Limb (tissue), 2 donors: ENCODE data around the gene ABCC9.
A peak's percentile ranks its signal among the peaks of the same experiment; 100 is the strongest.

Experiments
- DNase-seq, 2 donors: peaks; one replicate each; pipeline ENCODE4 v3.0.0-alpha.2; 2016; ENCODE audit errors: extremely low spot score in 2 of 2

The ABCC9 gene

DNA sequence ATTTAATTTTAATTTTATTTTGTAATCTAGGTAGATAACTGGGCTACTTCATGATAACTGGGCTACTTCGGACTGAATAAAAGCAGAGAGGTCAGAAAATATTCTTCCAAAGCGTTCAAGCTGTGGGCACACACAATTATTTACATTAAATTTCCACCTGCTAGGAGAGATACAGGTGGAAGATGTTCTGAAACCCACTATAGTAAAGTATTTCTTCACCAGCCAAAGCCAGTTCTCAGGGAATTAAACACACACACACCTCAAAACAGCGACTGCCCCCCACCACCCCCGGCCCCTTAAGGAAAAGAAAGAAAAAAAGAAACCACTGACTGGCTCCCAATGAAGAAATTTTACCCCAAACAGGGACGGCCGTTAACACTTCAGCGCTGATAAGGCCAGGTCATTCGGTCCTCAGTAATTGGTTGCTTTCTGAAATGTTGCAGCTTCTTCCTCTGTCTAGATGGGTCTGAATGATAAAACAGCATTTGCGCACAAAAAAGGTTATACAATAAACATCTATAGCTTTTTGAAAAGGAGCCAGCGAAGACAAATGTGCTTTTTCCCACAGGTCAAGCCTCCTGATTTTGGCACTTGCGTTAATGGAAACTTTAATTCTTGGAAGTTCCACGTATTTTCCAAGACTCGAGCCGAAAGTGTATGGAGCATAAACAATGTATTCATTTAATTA lies 165.9 kb downstream of the ABCC9 start:
- DNase-seq: peak in 1 of 2 donors; percentile 32

DNA sequence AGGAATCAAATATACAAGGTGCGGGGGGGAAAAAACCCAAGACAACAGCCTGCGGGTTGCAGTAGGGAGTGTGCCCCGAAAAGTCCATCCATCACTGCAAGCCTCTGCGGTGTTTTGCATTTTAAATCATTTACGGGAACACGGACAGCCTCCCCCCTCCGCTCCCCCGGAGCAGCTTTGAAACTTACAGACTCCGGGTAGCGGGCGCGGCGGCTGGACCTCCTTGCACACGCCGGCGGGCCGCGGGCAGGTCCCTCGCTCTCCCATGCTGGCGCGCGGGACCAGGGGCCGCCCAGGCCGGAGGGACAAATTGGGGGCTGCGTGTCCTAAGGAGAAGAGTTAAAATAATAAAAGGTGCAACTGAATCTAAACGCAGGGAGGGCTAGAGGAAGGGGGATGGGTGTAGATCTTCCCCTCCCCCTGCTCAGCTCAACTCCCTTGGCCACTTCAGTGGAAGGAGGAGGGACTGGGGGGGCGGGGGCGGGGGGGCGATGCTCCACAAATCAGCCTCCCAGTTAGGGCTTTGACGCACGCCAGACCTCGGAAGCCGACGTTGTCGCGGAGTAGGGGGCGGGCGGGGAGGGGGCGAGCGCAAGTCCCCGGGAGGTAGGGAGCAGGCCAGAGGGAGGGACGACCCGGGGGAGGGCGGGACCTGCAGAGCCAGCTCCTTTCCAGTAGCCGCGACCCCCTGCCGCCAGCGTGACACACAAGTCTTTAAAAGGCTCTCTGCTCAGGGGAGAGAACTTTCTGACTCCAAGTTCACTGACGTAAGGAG lies 166.7 kb downstream of the ABCC9 start, which contains the start of gene KCNJ8:
TSS of gene KCNJ8 (minus strand) at position 349 of the 775 bp plus-strand sequence. CDS start 1,090 bp downstream, outside the sequence.
- peak; percentile 56 to 78 for DNase-seq

DNA sequence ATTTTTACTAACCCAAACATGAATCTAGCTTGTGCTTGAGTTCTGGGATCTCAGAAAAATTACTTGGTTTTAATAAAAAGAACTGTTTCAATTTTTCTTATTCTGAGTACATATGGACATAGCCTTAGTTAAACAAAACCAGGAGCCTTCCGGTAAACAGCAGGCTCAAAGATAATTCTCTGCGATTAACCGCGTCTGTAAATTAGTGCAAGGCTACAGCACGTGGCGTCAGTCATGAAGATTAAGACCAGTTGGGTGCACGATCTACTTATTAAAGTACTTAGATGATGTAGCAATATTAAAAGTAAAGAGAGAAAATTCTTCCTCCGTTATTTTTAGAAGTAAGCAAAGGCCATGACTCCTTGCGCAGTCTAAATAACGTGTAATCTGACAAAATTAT lies 167.4 kb downstream of the ABCC9 start:
- no peak for DNase-seq

DNA sequence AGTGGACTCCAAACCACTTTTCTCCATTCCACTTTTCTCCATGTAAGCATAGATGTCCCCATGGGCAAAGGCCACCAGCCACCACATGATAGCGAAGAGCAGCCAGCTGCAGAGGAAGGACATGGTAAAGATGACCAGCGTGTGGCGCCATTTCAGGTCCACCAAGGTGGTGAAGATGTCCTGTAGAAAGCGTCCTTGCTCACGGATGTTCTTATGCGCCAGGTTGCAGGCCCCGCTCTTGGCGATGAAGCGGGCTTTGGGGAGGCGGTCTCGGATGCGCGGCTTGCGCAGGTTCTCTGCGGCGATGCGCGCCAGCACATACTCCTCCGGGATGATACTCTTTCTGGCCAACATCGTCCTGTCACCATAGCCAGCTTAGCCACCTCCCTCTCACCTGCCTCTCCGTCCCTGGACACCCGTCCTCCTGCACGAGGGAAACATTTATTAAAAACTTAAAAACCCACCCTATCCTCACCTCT lies 167.9 kb downstream of the ABCC9 start:
- peak in 1 of 2 donors; percentile 41 for DNase-seq

DNA sequence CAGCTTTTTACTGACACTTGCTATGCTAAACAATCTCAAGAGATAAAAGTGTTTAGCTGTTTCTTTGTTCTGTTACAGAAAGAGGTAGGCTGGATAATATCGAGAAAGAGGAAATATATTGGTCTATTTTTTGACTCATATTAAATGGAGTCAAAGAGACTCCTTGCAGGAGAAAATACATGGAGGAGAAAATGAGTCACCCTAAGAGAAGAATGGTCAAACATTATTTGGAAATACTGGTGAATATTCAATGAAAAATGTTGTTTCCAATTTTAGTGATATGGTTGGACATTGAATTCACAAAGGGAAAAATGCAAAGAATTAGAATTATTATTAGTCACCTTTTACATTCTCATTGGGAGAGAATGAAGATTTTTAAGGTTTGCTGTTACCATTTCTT lies 169.9 kb downstream of the ABCC9 start:
- no peak for DNase-seq

DNA sequence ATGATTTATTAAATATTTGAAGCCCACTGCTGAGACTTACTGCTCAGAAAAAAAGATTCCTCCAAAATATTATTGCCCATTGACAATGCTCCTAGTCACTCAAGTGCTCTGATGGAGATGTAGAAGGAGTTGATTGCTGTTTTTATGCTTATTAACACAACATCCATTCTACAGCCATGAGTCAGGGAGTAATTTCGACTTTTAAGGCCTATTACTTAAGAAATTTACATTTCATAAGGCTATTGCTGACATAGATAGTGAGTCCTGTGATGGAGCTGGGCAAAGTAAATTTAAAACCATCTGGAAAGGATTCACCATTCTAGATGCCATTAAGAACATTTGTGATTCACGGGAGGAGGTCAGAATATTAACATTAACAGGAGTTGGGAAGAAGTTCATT lies 171.9 kb downstream of the ABCC9 start:
- DNase-seq: no peak

DNA sequence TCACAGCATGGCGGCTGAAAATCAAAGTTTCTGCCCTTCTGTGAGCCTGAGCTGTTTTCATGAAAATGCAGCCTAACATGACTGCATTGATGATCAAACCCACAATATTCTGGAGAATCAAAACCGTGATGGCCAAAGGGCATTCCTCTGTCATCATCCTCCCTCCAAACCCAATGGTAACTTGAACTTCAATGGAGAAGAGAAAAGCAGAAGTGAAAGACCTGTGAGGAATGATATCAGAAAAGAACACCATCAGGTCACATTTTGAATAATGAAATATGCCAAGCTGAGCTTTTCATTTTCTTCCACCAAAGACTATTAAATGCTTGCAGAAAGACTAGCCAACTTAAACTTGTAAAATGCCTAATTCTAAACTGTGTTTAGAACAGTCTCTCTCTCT lies 174.8 kb downstream of the ABCC9 start:
- DNase-seq: no peak

DNA sequence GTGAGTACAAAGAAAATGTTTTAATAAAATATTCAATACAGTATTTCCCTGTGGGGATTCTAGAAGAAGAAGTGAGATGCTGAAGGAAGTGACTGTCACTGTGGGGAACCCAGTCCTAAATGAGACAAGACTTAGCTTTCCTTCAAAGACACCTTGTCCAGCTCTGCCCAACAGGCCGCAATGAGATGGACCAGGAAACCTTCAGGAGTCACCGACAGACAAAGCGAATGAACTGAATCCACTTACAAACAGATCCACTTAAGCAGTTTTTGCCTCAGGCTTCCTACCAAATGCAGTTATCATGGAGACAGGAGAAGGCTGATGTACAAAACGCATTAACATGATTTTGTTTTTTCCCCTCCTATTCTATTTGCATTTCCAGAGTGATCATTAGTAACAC lies 176.3 kb downstream of the ABCC9 start:
- DNase-seq: no peak

DNA sequence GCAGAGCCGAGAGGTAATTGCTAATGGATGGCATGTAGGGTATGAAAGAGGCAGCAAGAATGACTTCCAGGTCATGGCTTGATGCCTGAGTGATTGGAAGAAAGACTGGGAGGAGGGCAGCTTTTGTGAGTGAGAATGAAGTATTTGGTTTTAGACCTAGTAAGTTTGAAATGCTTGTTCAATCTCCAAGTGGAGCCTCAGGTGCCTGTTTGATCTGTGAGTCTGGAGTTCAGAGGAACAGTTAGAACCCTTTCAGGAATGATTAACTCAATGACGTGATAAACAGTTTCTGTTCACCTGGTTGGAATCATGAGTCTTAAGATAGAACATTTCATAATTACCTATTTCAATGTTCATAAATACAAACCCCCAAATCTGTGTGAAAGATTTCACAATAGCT lies 177.2 kb downstream of the ABCC9 start:
- no peak for DNase-seq

DNA sequence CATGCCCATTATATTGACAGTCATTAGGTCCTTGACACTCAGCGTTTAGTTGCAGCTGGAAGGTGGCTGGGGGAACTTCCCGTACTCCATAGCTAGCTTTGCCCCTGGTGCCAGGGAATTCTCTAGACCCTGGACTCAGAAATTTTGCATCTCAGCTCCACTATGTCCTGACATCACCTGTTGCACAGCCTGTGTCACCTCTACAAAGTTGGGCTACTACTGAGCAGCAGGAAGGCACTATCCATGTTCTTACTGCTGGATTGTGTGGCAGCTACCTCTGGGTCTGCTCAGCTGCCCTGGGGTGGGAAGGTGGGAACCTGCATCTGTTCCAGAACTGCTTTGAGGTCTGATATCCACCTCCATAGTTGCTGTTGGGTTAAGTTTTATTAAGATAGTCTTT lies 177.7 kb downstream of the ABCC9 start:
- no peak for DNase-seq

DNA sequence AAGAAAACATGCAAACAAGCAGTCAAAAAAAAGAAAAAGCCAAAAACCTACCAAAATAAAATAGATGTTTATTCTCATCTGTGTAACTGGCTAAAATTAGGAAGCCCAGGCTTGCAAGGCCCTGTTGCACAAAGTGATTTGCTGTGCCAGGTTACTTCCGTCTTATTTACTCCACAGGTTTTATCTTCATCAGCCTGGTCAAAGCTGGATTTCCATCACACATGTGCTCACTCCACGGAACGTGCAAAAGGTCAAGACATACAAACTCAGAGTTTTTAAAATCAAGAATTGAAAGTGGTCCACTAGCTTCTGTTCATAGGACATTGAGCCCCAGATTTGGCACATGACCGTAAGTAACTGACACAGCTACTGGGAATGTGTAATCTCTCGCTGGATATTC lies 181.5 kb downstream of the ABCC9 start:
- no peak for DNase-seq

DNA sequence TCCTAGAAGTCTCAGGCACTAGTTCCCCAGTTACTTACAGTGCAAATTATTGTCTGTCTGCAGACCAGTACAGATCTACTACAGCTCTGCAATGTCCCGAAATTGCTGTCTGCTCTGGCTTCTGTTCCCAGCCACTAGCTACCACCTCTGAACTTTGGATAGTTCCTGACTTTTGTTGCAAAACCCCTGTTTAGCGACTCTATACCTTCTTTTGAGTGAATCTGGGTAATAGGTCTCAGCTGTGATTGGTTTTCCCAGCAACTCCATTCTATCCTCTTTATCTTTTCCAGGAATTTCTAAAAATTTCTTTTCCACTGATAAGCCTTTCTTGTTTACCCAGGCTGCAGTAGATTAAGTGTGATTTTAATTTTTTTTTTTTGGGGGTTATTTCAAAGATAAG lies 183.5 kb downstream of the ABCC9 start:
- no peak for DNase-seq

DNA sequence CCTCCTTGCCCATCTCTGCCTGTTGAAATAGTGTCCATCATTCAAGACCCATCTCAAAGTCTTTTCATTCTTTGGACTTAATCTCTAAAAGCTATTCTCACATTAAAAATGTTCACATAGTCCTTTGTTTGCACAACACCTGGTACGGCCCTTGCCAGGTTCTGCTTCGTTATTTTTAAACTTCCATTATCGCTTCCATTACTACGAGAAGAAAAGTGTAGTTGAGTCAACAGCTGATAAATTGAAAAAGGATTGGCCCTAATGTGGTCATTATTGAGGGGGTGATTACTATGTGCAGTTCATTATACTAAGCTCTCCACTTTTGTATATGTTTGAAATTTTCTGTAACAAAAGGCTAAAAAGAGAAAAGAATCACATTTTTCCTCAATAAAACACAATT lies 184.5 kb downstream of the ABCC9 start:
- no peak for DNase-seq

DNA sequence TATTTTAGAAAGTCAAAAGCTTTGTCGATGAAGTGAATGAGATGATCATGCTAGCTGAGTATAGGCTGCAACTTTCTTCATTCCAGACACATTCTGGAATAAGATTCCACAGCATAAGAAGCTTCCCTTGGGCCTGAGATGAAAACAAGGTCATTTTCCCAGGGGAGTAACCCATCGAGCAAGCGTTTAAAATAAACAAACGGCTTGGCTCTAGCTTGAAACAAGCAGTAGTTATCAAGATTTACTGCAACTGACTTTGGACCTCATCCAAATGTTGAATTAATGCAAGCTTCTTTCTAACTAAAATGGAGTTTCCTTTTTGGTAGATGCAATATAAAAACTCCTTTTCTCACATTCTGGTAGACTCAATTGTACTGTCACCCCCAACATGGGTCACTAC lies 189.7 kb downstream of the ABCC9 start:
- DNase-seq: peak in 1 of 2 donors; percentile 12
